ENCODE results near the gene INPP4A.

INPP4A gene

GRCh38 chr2:98461498-98462049 lies 16.9 kb downstream of the INPP4A start:
- DNase-seq, result no peak

- no peak for DNase-seq
Observed at GRCh38 chr2:98463081-98463481, 18.4 kb downstream of the INPP4A start.

- no peak for DNase-seq
Observed at GRCh38 chr2:98463551-98463971, 18.9 kb downstream of the INPP4A start.

- DNase-seq, result peak; percentile 59
Observed at GRCh38 chr2:98463988-98464771, 19.5 kb downstream of the INPP4A start.

- DNase-seq, result peak; percentile 86
Observed at GRCh38 chr2:98464772-98465310, 20.2 kb downstream of the INPP4A start.

GRCh38 chr2:98465456-98466226 lies 21.0 kb downstream of the INPP4A start:
- DNase-seq, result peak; percentile 88

- DNase-seq, result no peak
Observed at GRCh38 chr2:98467082-98467536, 22.5 kb downstream of the INPP4A start.

GRCh38 chr2:98467652-98468051 lies 23.0 kb downstream of the INPP4A start:
- no peak for DNase-seq

- peak; percentile 92 for DNase-seq
Observed at GRCh38 chr2:98468621-98469236, 24.1 kb downstream of the INPP4A start.

GRCh38 chr2:98469862-98470544 lies 25.3 kb downstream of the INPP4A start:
- DNase-seq, result peak; percentile 36

- peak; percentile 86 for DNase-seq
Observed at GRCh38 chr2:98470851-98471255, 26.2 kb downstream of the INPP4A start.

GRCh38 chr2:98471402-98472131 lies 26.9 kb downstream of the INPP4A start:
- no peak for DNase-seq

GRCh38 chr2:98472132-98472650 lies 27.5 kb downstream of the INPP4A start:
- no peak for DNase-seq

- no peak for DNase-seq
Observed at GRCh38 chr2:98472961-98473746, 28.5 kb downstream of the INPP4A start.

GRCh38 chr2:98473995-98474780 lies 29.5 kb downstream of the INPP4A start:
- DNase-seq, result peak; percentile 65

GRCh38 chr2:98474979-98475632 lies 30.4 kb downstream of the INPP4A start:
- no peak for DNase-seq

GRCh38 chr2:98476192-98476868 lies 31.7 kb downstream of the INPP4A start:
- no peak for DNase-seq

- DNase-seq, result no peak
Observed at GRCh38 chr2:98477036-98477435, 32.4 kb downstream of the INPP4A start.

- no peak for DNase-seq
Observed at GRCh38 chr2:98477506-98477905, 32.8 kb downstream of the INPP4A start.

All from activated CD4-positive, alpha-beta T cell treated with anti-CD3 and anti-CD28 coated beads, Interleukin-10, Interleukin-2, amounts not matched to agents 100 ng/mL and 50 ng/mL, durations not matched to agents 16 hours and 8 hours (primary cell).